Subcutaneous adipose tissue (tissue), 4 donors: ENCODE measurements around the gene HEPACAM2. TPM values are rescaled to one million over a fixed set of nuclear protein-coding genes. Genes with fewer than 3 reads are reported as not detected.

Experiments used
- CTCF ChIP-seq: fragments of 450-650 bp; IDR thresholded peaks from one replicate; pipeline ENCODE4 v1.5.1; 2016; ENCODE audit warnings: low read depth, mild to moderate bottlenecking, control low read depth, antibody characterized with exemption, moderate library complexity
- total RNA-seq, 4 donors: library from RNA; depleted of rRNA; stranded (reverse); fragments of >200 nt; gene quantifications; one replicate each; pipeline ENCODE4 v1.1.0, GENCODE V29; 2016

HEPACAM2 gene
- total RNA-seq, 4 donors from 2014 or later: 0.17 TPM; not detected in 3

- no peak for TF ChIP-seq CTCF
Observed at GRCh38 chr7:93178213-93178612, 48.1 kb downstream of the HEPACAM2 start.

DNA sequence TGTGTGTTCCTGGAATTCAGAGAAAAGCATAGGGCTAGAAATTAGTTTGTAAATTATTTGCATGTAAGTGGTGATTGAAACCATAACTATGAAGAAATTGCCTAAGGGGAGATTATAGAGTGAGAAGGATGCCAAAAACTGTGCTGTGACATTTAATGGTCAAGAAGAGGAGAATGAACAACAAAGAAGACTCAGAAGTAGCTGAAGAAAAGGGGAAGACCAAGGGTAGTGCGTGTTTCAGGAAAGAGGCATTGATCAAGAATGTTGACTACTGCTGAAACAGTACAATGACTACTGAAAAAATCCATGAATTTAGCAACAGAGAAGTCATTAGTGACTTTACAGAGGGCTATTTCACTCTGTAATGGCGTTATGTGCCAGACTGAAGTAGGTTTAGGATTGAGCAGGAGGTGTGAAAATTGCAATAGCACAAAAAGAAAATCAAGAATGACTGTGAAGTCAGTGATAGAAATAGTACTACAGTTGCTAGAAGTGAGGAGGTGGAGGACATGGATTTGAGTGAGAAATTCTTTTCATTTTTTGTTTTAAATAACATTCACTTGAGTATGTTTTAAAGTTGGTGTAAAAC, 49.2 kb downstream of the HEPACAM2 start:
- TF ChIP-seq CTCF: no peak

GRCh38 chr7:93175219-93175618, 51.0 kb downstream of the HEPACAM2 start:
- TF ChIP-seq CTCF: no peak

GRCh38 chr7:93172683-93173082, 53.6 kb downstream of the HEPACAM2 start:
- TF ChIP-seq CTCF: no peak

DNA sequence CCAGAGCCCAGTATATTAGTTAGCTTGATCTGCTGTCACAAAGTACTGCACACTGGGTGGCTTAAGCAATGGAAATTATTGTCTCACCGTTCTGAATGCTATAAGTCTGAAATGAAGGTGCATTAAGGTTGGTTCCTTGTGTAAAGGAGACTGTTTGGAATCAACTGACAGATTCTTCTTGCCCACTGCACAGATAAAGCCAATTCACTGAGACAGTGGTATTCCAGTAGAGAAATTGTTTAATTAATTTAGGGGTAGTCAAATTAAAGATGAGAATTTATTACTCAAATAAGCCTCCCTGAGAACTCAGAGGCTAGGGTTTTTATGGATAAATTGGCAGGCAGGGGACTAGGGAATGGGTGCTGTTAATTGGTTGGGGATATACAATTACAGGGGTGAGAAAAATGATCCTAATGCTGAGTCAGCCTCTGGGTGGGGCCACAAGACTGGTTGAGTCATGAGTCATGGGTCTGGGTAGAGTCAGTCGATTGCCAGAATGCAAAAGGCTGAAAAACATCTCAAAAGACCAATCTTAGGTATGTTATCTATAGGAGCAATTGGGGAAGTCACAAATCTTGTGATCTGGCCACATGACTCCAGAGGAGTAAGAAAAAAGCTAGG, 54.6 kb downstream of the HEPACAM2 start:
- TF ChIP-seq CTCF: no peak

- TF ChIP-seq CTCF: no peak
Observed at GRCh38 chr7:93165447-93165846, 60.8 kb downstream of the HEPACAM2 start.

- no peak for TF ChIP-seq CTCF
Observed at GRCh38 chr7:93164766-93165165, 61.5 kb downstream of the HEPACAM2 start.
